Measurements from ENCODE around the gene HMX1.

HMX1 gene

DNA sequence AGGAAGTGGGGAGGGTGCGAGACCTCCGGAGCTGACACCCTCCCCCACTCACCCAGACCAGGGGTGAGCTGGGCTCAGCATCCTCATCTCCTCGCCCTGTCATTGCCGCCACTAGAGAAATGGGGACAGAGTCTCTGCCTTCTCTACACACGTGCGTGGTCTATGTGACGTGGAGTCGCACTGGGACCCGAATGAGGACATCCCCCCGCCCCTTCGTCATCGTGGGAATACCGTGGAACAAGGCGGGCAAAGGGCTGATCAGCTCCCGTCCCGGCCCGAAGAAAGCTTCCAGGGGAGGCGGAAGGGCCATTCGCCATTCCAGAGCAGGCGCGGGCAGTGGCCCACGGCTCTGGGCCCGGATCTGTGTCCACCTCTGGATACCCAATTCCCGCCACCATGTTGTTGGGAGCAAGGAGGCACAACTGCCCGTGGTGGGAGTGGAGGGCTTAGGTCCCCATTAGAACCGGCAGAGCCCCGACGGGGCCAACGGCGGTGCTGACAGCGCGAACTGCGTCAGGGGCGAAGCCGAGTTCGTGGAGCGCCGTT is 12.0 kb downstream of the HMX1 start:
- H3K9me3 ChIP-seq (ENCODE audit: control insufficient read depth, insufficient read depth, low read length), result no peaks in the 10 kb centered on the region
- H3K27me3 ChIP-seq (ENCODE audit: control insufficient read depth, insufficient read depth, low read length), result peaks cover 99% of the 10 kb centered on the region
- H3K4me3 ChIP-seq (ENCODE audit: low read depth, low read length), result no peak overlapping the region
- H3K4me1 ChIP-seq (ENCODE audit: control insufficient read depth, insufficient read depth, low read length), result peaks cover 18% of the 10 kb centered on the region; the same call in 1 of the 2 replicates
- H3K9ac ChIP-seq (ENCODE audit: low read depth, low read length), result no peak overlapping the region
- H3K36me3 ChIP-seq (ENCODE audit: control insufficient read depth, insufficient read depth, low read length), result no peaks in the 10 kb centered on the region
- no peak overlapping the region for H3K27ac ChIP-seq (ENCODE audit: low read depth, low read length)

DNA sequence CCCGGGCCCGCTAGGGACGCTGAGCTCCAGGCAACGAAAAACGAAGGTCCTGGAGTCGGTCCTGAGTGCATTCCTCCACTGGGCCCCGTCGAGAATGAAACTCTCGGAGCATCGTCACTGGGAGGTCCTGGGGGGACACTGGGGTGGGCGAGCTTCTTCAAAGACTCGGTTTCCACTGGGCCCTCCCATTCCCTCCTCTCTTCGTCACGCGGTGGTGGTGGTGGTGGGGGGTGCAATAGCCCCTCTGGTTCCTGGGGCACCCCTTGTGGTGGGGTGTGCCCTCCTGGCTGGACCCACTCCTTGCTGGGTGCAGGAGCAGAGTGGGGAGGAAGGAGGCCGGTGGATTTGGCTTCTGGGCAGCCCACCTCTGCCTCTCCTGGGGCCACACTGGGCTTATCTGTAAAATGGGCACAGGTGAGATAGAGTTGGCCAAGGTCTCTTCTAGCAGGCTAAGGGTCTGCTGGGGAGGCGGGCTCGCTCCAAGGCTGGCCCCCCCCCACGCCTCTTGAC is 12.9 kb downstream of the HMX1 start:
- Histone ChIP-seq H3K9ac (ENCODE audit: low read depth, low read length) (no peak overlapping the region), H3K4me1 (ENCODE audit: control insufficient read depth, insufficient read depth, low read length) (peaks cover 18% of the 10 kb centered on the region; the same call in 1 of the 2 replicates), H3K36me3 (ENCODE audit: control insufficient read depth, insufficient read depth, low read length) (no peaks in the 10 kb centered on the region), H3K4me3 (ENCODE audit: low read depth, low read length) (no peak overlapping the region), H3K9me3 (ENCODE audit: control insufficient read depth, insufficient read depth, low read length) (no peaks in the 10 kb centered on the region), H3K27me3 (ENCODE audit: control insufficient read depth, insufficient read depth, low read length) (peaks cover 99% of the 10 kb centered on the region), H3K27ac (ENCODE audit: low read depth, low read length) (no peak overlapping the region)

DNA sequence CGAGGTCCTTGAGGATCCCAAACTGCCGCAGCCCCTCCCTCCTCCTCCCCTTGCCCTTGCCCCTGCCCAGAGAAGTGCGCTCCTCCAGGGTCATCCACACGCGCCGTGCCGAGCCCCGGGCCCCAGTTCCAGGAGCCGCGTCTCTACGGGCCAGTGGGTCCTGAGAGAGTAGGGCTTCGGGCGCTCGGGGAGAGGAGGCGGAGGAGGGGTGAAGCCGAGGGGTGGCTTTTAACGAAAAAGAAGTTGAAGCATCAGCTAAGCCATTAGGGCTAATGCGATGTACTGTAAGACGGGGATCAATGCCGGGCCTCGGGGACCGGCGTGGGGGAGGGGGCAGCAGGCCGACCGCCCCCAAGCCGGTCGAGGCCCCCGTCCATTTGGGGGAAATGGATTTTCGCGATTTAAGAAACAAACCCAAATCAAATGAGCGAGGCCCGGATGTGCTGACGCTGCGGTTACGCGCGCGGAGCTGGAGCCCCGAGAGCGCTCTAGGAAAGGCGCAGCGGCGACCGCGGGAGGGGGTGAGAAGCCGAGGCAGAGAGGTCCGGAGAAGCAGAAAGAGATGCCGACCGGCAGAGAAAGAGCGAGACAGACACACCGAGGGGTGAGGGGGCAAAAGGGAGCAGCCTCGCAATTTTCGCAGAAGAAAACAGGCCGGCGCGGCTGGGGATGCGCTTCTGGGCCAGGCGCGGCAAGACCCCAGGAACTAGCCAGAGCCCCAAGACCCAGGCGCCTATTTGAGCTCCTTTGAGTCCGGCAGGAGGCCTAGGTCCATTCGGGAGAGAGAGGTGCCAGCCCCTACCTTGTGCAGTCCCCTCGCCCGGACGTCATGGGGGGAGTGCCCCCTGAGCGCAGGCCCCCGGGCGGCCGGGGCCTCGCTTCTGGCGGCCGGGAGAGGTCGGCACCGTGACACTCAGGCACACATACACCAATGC is 13.6 kb downstream of the HMX1 start:
- Histone ChIP-seq H3K27ac (ENCODE audit: low read depth, low read length) (no peak overlapping the region), H3K36me3 (ENCODE audit: control insufficient read depth, insufficient read depth, low read length) (no peaks in the 10 kb centered on the region), H3K4me3 (ENCODE audit: low read depth, low read length) (peak overlapping the region; percentile 43; the same call in 1 of the 2 replicates), H3K4me1 (ENCODE audit: control insufficient read depth, insufficient read depth, low read length) (peaks cover 18% of the 10 kb centered on the region; the same call in 1 of the 2 replicates), H3K9me3 (ENCODE audit: control insufficient read depth, insufficient read depth, low read length) (no peaks in the 10 kb centered on the region), H3K9ac (ENCODE audit: low read depth, low read length) (no peak overlapping the region), H3K27me3 (ENCODE audit: control insufficient read depth, insufficient read depth, low read length) (peaks cover 95% of the 10 kb centered on the region)

DNA sequence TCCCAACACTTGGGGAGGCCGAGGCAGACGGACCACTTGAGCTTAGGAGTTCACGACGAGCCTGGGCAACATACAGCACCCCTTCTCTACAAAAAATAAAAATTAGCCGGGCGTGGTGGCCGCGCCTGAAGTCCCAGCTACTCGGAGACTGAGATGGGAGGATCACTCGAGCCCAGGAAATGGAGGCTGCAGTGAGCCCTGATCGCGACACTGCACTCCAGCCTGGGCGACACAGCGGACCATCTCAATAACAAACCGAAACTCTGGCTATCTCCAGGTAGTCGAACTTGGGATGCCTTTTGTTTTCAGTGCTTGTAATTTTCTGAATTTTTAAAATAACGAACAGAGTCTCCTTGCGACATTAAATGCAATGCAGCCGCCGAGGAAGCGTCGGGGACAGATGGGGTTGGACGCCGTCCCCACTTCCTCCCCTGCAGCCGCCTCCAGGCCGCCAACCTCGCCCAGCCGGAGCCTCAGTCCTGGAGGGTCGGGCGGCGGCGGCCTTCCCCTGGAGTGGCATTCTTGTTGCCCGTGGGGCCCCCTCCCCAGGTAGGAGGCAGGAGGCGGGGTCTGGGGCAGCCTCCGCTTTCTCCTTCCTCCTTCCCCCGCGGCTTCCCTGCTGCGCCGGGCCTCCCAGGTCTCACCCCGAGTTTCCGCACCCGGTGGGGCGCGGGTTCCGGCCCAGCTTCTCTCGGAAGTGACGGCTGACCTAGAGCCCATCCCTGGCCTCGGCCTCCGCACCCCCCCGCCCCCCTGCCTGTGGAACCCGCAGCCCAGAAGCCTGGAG is 14.6 kb downstream of the HMX1 start:
- Histone ChIP-seq H3K4me1 (ENCODE audit: control insufficient read depth, insufficient read depth, low read length) (peaks cover 18% of the 10 kb centered on the region; the same call in 1 of the 2 replicates), H3K9ac (ENCODE audit: low read depth, low read length) (no peak overlapping the region), H3K4me3 (ENCODE audit: low read depth, low read length) (peak overlapping the region; percentile 43; the same call in 1 of the 2 replicates), H3K27ac (ENCODE audit: low read depth, low read length) (no peak overlapping the region), H3K36me3 (ENCODE audit: control insufficient read depth, insufficient read depth, low read length) (no peaks in the 10 kb centered on the region), H3K27me3 (ENCODE audit: control insufficient read depth, insufficient read depth, low read length) (peaks cover 91% of the 10 kb centered on the region), H3K9me3 (ENCODE audit: control insufficient read depth, insufficient read depth, low read length) (no peaks in the 10 kb centered on the region)

DNA sequence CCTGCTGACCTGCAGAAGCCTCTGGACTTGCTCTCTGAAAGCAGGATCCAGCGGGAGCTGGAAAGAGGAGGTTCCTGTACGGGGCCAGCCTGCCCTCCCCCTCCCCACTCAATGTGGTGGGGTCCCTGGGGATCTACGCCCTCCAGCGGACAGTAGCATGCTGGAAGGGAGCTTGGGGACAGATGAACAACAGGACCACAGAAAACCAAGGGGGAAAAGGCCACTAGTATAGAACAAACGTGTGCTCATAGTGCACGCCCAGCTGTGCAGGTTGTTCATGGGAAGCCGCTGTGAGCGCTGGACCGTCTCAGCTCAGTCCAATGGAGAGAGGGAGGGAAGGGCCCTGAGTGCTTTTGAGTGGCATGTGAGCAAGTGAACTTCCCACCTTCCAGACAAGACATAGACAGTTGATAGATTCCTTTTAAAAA is 15.8 kb downstream of the HMX1 start:
- no peaks in the 10 kb centered on the region for H3K36me3 ChIP-seq (ENCODE audit: control insufficient read depth, insufficient read depth, low read length)
- peaks cover 18% of the 10 kb centered on the region; the same call in 1 of the 2 replicates for H3K4me1 ChIP-seq (ENCODE audit: control insufficient read depth, insufficient read depth, low read length)
- no peak overlapping the region for H3K4me3 ChIP-seq (ENCODE audit: low read depth, low read length)
- H3K27ac ChIP-seq (ENCODE audit: low read depth, low read length), result no peak overlapping the region
- no peak overlapping the region for H3K9ac ChIP-seq (ENCODE audit: low read depth, low read length)
- no peaks in the 10 kb centered on the region for H3K9me3 ChIP-seq (ENCODE audit: control insufficient read depth, insufficient read depth, low read length)
- H3K27me3 ChIP-seq (ENCODE audit: control insufficient read depth, insufficient read depth, low read length), result peaks cover 84% of the 10 kb centered on the region

DNA sequence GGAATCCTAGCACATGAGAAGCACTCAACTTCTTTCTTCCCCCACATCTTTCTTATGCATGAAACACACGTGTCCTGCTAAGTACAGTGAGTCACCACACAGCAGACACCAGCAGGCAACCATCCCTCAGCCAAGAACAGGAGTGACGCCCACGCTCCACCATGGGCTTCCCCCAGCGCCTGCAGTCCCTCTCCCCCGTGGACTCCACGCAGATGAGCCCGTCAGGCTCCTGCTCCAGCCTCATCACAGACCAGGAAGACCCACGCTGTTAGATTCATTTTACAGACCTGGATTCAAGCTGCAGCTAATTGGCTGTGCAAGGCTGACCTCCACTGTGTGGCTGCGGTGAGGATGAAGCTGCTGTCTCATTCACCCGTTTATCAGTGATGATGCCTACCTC is 16.7 kb downstream of the HMX1 start:
- Histone ChIP-seq H3K9me3 (ENCODE audit: control insufficient read depth, insufficient read depth, low read length) (no peaks in the 10 kb centered on the region), H3K4me1 (ENCODE audit: control insufficient read depth, insufficient read depth, low read length) (peaks cover 18% of the 10 kb centered on the region; the same call in 1 of the 2 replicates), H3K27ac (ENCODE audit: low read depth, low read length) (no peak overlapping the region), H3K4me3 (ENCODE audit: low read depth, low read length) (no peak overlapping the region), H3K9ac (ENCODE audit: low read depth, low read length) (no peak overlapping the region), H3K27me3 (ENCODE audit: control insufficient read depth, insufficient read depth, low read length) (peaks cover 76% of the 10 kb centered on the region), H3K36me3 (ENCODE audit: control insufficient read depth, insufficient read depth, low read length) (no peaks in the 10 kb centered on the region)

DNA sequence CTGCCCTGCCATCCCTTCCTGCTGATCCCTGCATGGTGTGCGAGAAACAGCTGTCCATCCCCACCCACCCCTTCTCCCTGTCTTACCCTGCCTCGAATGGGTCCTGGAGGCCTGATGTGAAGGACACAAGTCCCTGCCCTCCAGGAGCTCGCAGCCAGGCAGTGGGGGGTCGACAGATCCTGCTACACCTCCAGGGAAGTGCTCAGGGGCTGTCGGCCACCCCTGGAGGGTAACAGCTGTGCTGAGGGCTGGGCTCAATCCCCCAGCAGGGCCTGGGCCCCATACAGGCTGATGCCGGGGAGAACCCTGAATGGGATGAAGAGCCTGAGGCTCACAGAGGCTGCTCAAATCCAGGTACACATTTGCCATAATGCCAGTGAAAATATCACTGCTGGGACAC is 17.6 kb downstream of the HMX1 start:
- no peak overlapping the region for H3K4me3 ChIP-seq (ENCODE audit: low read depth, low read length)
- H3K9ac ChIP-seq (ENCODE audit: low read depth, low read length), result no peak overlapping the region
- H3K27ac ChIP-seq (ENCODE audit: low read depth, low read length), result no peak overlapping the region
- H3K27me3 ChIP-seq (ENCODE audit: control insufficient read depth, insufficient read depth, low read length), result peaks cover 72% of the 10 kb centered on the region
- peaks cover 18% of the 10 kb centered on the region; the same call in 1 of the 2 replicates for H3K4me1 ChIP-seq (ENCODE audit: control insufficient read depth, insufficient read depth, low read length)
- no peaks in the 10 kb centered on the region for H3K9me3 ChIP-seq (ENCODE audit: control insufficient read depth, insufficient read depth, low read length)
- H3K36me3 ChIP-seq (ENCODE audit: control insufficient read depth, insufficient read depth, low read length), result no peaks in the 10 kb centered on the region

DNA sequence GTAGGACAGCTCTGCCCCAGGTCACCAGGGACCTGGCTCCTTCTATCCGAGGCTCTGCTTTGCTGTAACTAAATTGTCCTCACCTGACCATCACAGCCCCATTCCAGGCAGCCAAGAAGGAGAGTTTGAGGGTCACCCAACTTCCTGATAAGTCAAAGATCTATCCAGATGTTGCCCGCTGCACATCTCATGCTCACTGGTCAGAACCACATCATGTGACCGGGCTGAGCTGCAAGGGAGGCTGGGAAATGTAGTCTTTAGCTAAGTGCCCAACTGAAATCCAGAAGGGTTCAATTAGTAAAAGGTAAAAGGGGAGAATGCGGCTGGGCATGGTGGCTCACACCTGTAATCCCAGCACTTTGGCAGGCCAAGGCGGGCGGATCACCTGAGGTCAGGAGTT is 18.4 kb downstream of the HMX1 start:
- H3K4me3 ChIP-seq (ENCODE audit: low read depth, low read length), result no peak overlapping the region
- H3K27ac ChIP-seq (ENCODE audit: low read depth, low read length), result no peak overlapping the region
- peaks cover 18% of the 10 kb centered on the region; the same call in 1 of the 2 replicates for H3K4me1 ChIP-seq (ENCODE audit: control insufficient read depth, insufficient read depth, low read length)
- no peaks in the 10 kb centered on the region for H3K9me3 ChIP-seq (ENCODE audit: control insufficient read depth, insufficient read depth, low read length)
- H3K36me3 ChIP-seq (ENCODE audit: control insufficient read depth, insufficient read depth, low read length), result no peaks in the 10 kb centered on the region
- H3K9ac ChIP-seq (ENCODE audit: low read depth, low read length), result no peak overlapping the region
- peaks cover 72% of the 10 kb centered on the region for H3K27me3 ChIP-seq (ENCODE audit: control insufficient read depth, insufficient read depth, low read length)

DNA sequence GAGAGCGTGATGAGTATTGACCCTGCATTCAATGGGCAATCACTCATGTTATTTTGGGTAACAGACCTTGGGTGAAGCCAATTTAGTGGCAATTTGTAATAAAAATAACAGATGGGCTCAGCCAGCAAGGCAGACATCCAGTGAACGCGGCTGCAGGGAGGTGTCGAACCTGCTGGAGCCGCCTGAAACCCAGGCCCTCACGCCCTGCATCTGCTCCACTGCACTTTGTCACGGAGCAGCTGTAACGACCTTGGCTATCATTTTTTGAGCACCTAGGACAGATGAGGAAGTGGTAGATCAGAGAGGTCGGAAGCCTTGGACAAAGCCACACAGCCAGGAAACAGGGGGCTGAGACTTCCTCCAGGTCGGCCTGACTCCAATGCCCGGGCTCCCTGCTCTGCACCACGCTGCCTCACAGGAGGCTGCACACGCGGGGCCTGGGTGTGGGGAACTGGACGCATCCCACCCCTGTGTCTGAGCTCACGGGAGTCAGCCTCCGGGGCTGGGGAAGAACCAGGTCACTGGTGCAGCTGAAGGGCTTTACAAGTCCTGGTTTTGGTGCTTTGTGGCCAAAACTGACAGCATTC is 19.4 kb downstream of the HMX1 start:
- Histone ChIP-seq H3K9me3 (ENCODE audit: control insufficient read depth, insufficient read depth, low read length) (no peaks in the 10 kb centered on the region), H3K4me1 (ENCODE audit: control insufficient read depth, insufficient read depth, low read length) (peaks cover 18% of the 10 kb centered on the region; the same call in 1 of the 2 replicates), H3K27me3 (ENCODE audit: control insufficient read depth, insufficient read depth, low read length) (peaks cover 63% of the 10 kb centered on the region), H3K36me3 (ENCODE audit: control insufficient read depth, insufficient read depth, low read length) (no peaks in the 10 kb centered on the region), H3K4me3 (ENCODE audit: low read depth, low read length) (no peak overlapping the region), H3K9ac (ENCODE audit: low read depth, low read length) (no peak overlapping the region), H3K27ac (ENCODE audit: low read depth, low read length) (no peak overlapping the region)

DNA sequence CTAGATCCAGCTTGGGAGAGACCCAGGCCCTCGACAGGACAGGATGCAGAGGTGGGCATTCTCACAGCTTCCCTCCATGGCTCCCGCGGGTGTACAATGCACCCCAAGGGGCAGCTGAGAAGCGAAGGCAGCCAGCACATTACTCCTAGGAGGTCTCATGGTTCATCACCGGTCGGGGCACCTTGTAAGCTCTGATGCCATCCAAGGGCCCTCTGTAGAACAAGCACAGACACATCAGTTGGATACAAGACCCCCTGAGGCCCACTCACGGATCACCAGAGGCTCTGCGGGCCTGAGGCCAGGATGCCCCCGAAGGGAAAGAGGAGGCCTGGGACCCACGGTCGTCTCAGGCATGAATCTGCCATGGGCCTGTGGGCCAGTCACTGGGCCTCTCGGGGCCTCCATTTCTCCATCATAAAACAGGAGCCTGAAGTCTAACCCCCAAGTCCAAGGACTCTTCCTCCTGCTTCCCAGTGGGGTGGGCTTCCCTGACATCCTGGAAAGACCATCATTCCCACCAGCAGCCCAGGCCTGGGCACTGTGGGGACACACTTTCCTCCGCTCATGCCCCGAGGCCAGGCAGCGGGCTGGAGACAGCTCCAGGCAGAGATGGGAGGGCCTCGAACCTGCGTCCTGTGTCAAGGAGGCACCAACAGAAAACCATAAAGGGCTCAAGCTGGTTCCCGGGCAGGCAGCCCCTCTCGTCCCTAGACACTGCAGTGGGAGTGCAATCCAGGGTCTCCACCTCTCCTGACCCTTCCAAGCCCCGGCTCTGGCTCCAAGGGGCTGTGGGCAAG is 20.1 kb downstream of the HMX1 start:
- Histone ChIP-seq H3K27ac (ENCODE audit: low read depth, low read length) (no peak overlapping the region), H3K9ac (ENCODE audit: low read depth, low read length) (no peak overlapping the region), H3K4me3 (ENCODE audit: low read depth, low read length) (no peak overlapping the region), H3K27me3 (ENCODE audit: control insufficient read depth, insufficient read depth, low read length) (peaks cover 56% of the 10 kb centered on the region), H3K36me3 (ENCODE audit: control insufficient read depth, insufficient read depth, low read length) (no peaks in the 10 kb centered on the region), H3K4me1 (ENCODE audit: control insufficient read depth, insufficient read depth, low read length) (peaks cover 18% of the 10 kb centered on the region; the same call in 1 of the 2 replicates), H3K9me3 (ENCODE audit: control insufficient read depth, insufficient read depth, low read length) (no peaks in the 10 kb centered on the region)

All from HUES48 (cell line).